Stimulated activated CD8-positive, alpha-beta memory T cell treated with anti-CD3 and anti-CD28 coated beads, Interleukin-2, amount 100 ng/mL, for 48 hours (primary cell): ENCODE data around the gene SESN1.
A peak's percentile ranks its signal among the peaks of the same experiment; 100 is the strongest.
"Not testable (repeated sequence)": the region's sequence is repeated elsewhere in the genome, so short reads cannot be mapped to it uniquely, and the experiment has no call there.

Source experiments
- DNase-seq, 2 donors: peaks; one replicate each; pipeline ENCODE4 v3.0.0-alpha.2; 2020; ENCODE audit warnings: low read depth in 2 of 2

Gene SESN1

DNA sequence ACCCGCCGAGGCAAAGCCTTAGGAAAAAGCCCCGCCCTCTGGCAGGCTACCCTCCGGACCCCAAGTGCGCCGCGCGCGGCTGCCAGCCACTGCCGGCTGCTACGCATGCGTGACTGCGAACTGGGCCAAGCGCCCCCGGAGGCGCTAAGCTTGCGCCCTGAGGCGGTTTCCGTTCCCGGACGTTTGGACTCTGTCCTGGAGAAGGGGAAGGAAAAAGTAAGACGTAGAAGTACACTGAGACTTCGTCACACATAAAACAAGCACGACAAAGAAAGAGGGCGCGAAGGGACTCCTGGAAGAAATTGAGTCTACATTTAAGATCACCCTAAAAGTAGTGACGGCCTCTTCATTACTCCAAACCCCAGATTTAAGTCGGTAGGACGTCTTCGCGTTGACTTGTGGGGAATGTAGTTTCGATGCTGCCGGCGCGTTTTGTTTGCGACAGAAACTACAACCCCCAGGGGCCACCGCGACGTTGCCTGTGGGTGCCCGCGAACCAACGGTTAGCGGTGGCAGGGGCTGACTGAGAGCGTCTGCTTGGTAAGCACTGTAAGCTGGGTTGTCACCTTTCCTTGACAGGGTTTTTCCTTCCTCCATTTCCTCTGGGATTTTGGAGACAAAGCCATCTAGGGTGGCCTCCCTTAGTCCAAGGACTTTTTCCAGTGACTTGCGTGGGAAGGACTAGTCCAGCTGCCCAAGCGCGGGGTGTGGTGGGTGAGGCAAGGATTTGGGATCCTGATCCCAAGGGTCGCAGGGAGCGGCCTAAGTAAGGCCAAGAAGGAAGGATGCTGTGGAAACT, 589 bp upstream of the SESN1 start, which contains the start of gene CEP57L1:
TSS of gene CEP57L1 (plus strand) at position 472 of the 799 bp plus-strand sequence. CDS start 49,715 bp downstream, outside the sequence.
- peak; percentile 90 to 93 for DNase-seq

DNA sequence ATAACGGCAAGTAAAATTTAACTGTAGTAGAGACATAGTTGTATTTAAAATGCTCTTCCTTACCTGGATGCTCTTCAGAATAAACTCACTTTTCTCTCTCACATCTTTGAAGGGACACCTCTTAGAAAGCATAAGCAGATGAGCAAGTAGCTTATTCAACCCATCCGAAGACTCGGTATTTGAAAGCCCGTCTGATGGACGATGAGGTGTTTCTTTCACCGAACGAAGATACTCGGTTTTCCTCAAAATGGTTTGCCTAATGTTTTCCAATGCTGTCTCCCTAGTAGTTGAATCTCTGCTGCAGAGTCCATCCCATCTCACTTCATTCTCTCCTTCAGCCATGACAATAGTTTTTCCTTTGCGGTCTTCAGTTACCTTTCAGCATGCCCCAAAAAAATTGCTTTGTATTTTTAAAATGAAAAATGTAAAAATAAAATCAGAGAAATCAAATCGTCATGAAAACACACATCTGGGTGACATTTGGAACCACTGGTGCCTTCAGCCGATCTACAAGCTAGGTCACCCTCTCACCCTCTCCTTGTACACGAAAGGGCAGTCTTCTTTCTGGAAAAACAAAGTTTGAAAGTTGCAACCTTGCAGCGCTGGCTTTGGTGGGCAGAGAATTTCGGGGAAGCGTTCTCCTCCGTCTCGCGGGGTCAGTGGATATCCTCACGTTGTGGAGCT, 772 bp downstream of the SESN1 start:
- no peak for DNase-seq

DNA sequence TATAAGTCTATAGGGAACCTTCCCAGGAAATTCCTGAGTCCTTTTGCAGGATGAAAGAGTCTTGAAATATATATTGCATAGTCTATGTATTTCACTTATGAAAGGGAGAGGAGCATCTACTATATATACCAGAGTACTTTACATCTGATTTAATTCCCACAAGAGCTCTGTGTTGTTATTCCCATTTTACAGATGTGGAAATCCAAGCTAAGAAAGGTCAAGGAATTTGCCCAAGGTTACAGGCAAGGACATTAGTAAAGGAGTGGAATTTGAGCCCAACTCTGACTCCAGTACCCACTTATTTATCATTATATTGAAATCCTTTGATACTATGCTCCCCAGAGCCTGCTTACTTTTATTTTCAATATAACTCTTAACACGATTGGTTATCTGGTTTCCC, 2.6 kb downstream of the SESN1 start:
- DNase-seq: no peak

DNA sequence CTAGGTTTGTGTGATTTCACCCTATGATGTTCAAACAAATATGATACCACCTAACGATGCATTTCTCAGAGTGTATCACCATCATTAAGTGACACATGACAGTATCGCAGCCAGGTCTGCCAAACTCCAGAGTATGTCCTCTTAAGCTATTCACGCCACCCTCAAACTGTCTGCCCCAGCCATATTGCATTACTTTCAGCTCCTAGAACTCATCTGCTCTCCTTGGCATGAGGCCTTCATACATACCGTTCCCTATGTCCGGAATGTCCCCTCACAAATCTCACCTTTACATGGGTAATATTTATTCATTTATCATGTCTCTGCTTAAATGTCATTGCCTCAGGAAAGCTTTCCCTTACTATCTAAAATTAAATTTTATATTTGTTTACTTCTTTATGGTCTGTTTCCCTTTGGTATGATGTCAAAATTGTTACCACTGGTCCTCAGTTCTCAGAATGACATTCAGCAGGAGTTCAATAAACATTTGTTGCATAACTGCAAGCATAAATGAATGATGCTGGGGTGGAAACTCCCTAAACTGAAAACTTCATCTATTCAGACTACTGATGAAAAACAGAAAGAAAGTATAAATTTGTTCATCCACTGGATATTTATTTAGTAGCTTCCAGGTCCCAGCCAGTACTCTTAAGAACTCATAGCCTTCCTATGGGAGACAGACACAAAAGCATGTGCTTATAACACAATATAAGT, 3.2 kb downstream of the SESN1 start:
- no peak for DNase-seq

DNA sequence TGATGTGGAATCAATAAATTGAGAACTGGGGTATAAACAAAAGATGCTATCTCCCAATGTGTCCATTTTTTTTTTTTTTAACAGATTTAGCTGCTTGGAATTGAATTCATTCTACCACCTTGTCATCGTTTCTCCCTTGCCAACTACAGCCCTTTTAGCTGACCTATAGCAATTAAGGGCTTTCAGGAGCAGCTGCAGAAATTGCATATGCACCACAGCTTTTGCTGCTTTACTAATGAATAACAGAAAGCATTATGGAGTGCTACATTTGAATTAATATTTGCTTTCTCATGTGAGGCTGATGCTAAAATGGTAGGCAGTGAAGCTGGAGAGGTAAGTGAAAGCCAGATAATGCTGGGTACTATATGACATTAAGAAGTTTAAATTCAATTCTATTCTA, 5.7 kb downstream of the SESN1 start:
- DNase-seq: no peak

DNA sequence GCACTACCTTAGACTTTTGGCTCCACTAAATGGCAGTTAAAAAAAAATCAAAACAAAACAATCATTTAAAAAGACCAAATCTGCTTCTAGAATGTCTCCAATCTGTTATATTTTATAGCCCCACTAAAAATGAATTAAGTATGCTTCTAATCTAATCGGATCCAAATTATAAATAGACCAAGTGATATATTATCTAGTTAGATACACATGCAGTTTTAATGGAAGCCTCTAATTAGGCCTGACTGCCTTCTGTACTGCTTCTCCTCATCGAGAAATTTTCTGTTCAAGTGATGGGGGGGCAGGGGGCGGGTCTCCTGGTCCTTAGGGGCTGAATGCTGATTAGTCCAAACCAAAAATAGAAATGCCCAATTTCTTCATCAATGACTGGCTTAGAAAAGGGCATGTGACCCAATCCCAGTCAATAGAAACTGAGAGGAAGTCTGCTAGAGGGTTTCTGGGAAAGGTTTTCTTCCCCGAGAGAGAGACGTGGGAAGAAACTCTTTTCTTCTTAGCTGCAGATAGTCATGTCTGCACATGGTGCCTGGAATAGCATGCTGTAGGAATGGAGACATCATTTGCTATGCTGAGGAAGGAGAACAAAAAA, 6.9 kb downstream of the SESN1 start:
- DNase-seq: no peak

DNA sequence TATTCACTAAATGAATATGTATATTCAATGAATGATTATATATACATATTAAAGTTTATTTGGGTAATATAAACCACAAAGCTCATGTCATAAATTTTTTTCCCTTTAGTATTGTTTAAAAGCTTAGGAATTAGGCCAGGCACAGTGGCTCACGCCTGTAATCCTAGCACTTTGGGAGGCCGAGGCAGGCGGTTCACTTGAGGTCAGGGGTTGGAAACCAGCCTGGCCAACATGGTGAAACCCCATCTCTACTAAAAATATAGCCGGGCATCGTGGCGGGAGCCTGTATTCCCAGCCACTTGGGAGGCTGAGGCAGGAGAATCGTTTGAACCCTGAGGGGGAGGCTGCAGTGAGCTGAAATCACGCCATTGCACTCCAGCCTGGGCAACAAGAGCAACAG, 10.5 kb downstream of the SESN1 start:
- not testable (repeated sequence) for DNase-seq

DNA sequence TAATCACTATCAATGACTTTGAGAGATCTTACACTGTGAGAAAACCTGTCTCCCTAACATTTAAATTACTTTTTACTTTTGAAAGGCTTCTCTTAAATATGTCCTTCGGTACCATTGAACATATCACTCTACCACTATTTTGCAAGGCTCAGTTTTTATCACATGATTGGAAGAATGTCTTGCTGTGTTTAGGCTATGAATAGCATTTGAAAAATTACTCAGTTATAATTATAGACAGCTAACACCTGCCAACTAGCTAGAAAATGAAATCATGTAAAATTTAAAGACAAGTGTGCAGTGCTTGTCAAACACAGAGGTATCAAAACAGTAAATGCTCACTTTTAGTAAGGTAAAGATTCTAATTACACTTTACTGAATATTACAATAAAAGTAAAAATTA, 11.0 kb downstream of the SESN1 start:
- DNase-seq: no peak

DNA sequence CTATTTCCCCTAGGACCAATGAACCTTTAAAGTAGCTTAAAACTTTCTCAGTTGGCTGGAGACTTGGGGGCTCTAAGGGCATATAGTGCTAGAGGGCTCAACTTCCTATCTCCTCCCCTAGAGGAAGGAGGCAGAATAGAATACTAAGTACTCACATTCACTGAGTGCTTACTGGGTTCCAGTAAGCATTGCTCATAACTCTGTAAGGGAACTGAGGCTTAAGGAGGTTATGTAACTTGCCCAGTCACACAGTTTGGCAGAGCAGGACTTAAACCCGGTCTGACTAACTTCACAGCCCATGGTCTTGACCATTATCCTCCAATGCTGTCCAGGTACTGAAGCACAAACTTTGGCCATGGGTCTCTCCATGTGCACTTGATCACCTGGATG, 12.5 kb downstream of the SESN1 start:
- DNase-seq: no peak

DNA sequence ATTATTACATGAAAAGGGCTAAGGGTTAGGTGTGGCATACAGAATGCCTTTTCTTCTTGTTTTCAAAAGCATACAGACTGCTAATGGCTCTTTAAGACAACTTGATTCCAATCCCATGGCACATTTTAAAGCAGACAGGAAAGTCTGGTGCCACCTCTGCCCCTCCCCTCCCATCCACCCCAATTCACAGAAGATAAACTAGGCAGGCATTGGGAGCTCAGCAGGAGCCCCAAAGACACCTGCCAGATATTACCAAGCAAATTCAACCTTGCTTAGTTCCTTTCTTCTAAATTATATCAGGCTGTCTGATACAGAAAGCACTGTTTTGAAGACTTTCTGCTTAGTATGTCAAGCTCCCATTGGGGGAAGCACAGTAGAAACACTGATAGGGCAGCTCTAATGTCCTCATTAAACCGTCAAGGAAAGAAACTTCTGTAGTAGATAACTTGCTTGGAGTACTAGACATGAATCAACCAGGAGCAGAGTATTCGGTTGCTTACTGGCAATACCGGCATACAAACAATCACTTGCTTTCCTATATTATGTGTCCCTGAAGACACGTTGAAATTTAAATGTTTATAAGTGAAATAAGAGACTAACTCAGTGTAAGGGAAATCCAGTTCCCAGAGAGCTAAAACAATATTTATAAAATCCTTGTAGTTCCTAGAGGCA, 13.0 kb downstream of the SESN1 start:
- no peak for DNase-seq

DNA sequence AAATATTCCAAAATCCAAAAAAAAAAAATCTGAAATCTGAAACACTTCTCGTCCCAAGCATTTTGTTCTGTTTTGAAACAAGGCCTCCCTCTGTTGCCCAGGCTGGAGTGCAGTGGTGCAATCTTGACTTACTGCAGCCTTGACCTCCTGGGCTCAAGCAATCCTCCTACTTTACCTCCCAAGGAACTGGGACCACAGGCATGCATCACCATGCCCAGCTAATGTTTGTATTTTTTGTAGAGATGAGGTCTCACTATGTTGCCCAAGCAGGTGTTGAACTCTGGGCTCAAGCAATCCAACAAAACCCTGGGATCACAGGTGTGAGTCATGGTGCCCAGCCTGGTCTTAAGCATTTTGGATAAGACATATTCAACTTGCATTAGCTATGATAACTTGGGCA, 13.6 kb downstream of the SESN1 start:
- no peak for DNase-seq

DNA sequence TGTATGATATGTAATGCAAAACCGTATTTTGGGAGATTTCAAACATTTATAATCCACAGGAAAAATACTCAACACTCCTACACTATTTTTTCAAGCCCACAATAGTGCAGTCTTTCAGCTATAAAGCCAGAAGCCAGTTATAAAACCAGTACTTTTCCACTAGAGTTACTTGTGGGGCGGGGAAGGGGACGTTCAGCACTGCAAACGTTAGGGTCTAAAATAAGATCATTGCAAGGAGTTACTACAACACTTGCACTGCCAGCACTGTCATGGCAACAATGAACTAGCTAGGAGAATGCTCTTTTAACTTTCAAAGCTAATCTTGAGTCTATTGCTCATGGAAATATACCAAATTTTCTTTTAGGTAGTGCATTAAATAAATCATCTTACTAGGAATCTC, 14.7 kb downstream of the SESN1 start:
- DNase-seq: no peak

DNA sequence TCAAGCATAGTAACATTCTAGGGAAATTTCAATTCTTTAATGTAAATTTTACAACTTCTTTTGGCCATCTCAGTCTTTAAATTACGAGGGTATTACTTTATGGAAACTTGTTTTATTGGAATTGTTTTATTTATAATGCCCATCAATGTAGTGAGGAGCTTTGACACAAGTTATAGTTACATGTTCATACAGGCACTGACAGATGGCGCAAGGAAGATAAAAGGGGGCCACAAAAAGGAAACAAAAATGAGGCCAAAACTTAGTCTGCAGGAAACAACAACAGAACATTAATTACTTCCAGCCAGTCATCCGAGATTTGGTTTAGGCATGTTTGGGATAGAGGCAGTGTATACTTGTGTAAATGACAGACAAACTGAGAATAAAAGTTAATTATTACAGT, 18.3 kb downstream of the SESN1 start:
- no peak for DNase-seq

DNA sequence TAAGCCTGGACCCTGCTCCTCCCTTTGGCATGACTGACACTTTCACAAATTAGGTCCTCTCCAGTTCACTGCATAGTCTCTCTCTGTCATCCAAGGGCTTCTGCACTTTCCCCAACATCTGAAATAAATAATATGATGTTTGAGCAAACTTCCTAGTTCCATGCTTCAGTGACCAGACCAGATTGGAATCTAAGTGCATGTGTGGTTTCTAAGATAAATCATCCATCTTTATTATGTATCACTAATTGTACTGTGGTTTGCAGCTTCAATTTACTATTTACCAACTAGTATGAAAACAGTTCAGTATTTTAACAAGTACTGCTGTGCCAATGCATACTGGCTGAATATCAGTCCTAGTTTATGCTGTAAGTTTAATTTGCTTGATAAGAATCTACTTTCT, 18.7 kb downstream of the SESN1 start:
- no peak for DNase-seq

DNA sequence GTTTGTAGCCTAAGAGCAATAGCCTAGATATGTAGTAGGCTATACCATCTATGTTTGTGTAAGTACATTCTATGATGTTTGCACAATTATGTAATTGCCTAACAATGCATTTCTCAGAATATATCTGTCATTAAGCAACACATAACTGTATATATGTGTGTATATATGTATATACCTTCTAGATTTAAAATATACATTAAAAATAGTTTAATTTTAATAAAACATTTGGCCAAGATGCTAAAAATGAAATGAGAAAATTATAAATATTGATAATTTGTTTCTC, 20.6 kb downstream of the SESN1 start:
- no peak for DNase-seq

DNA sequence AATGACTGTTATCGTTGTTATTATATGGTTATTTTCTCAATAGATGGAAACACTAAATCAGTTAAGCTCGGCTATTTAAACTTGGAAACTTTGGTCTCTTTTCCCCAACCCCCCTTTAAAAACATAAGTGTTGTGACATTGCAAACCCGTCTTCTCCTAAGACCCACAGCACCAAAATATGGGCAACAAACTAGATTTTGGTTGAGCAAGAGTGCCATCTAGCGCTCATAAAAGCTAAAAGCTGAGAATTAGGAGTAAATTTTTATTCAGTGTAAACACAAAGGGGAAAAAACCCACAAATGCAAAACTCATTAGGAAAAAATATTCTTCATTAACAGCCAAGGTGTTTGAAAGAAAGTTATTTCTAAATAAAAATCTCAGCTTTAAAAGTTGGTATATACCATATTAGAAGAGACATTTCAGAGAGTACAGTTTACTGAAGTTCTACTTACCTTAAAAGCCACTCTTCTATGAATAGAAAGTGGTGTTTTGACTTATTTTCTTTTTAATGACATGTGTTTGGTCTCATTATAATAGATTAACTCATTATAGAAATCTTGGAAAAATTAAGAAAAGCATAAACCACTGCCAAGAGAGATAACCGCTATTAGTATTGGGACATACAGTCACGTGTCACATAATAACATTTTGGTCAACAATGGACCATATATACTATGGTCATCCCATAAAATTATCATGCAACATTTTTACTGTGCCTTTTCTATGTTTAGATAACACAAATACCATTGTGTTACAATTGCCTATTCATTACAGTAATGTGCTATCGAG, 21.1 kb downstream of the SESN1 start:
- DNase-seq: no peak

DNA sequence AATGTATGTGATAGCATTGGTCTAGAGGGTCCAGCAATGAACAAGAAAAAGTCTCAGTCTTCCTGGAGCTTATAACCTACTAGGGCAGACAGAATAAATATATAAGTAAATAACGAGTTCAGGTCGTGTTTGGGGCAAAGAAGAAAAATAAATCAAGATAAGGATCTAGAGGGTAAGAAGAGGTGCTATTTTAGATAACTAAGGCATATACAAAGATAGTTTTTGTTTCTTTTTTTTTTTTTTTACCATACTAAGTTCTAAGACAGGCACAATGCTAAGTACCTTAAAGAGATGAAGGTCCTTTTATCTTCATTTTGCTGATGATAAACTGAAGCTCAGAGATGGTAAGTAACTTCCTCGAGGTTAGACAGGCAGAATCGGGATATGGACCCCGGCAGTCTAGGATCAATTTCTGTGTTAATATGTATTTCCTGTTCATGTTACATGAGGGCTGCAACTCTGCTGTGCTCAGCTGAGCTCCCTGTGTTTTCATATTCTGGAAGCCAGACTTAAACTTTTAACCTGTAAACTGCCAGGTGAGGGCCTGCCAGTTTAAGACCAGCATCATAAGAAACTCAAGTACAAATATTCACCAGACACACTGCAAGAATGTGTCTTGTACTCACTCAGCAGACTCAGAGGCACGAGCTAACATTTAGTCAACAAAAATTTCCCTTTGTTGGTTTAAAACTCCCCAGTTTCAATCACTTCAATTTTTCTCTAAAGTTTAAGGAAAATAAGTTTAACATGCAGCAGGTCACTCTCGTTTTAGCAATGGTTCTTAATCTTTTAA, 23.3 kb downstream of the SESN1 start:
- no peak for DNase-seq

DNA sequence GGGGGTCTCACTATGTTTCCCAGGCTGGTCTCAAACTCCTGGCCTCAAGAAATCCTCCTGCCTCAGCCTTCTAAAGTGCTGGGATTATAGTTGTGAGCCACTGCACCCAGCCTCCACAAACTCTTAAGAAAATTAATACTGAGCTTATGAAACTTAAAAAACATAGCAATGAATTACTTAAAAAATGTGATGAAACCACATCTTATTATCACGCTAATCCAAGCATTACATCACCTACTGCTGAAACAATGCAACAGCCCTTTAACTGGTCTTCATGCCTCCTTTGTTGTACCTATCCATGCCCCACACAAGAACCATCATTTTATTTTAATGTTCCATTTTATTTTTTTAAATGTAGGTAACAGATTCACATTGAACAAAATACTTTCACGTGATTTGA, 24.9 kb downstream of the SESN1 start:
- no peak for DNase-seq

DNA sequence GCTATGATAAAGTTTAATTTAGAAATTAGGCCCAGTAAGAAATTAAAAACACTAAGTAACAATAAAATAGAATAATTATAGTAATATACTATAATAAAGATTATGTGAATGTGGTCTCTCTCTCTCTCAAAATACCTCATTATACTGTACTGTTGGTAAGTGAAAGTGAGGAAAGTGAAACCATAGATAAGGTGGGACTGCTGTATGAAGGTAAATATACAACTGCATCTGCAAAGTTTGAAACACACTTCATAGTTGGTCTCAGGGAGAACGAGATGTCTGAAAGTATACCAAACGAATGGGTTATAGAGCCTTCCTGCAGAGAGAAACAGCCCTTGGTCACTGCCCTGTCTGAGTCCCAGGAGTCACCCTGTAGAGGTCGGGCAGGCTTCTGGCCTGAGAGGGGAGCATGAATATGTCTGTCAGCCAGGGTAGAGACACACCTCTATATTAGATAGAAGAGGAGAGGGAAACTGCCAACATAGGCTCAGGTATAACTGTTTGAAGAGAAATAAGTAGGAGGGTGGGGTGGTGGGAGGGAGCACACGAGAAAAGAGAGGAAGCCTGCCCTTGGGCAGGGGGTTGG, 31.8 kb downstream of the SESN1 start:
- DNase-seq: no peak

DNA sequence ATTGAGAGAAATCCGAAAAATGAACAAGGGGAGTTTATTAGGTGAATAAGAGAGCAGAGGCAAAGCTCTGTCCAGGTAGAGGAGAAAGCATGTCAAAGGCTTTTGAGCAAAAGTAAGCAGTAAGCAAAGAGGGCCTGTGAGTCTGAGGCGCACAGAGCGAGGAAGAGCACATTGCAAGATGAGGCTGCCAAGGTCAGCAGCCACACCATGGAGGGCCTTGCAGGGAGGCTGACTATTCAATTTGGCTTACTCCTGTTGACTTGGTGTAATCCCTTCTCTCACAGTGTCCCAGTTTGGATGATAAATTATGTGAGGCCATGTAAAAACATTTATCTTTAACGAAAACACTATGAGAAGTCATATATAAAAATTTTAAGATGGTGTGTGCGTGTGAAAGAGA, 32.4 kb downstream of the SESN1 start:
- DNase-seq: no peak
